Breast epithelium (tissue), 3 donors: Measurements from ENCODE around the gene TBXAS1.

Source experiments
- CTCF ChIP-seq, 3 donors: fragments of 450-650 bp; IDR thresholded peaks; one replicate each; pipeline ENCODE4 v1.5.1; 2016 to 2017; ENCODE audit warnings: antibody characterized with exemption in 3 of 3, mild to moderate bottlenecking in 3 of 3, moderate library complexity in 3 of 3
- POLR2A ChIP-seq: fragments of 450-650 bp; IDR thresholded peaks from one replicate; pipeline ENCODE4 v1.6.1; 2016; ENCODE audit warnings: antibody characterized with exemption, mild to moderate bottlenecking, moderate library complexity

- no peak for TF ChIP-seq CTCF (IDR thresholded peaks at IDR 0.05)
- no peak for TF ChIP-seq POLR2A
These were observed 67.8 kb downstream of the TBXAS1 start for GRCh38 chr7:139896831-139897230.
